IPS-15b (cell line): Measurements from ENCODE around the gene MYH13.

ENCODE experiments used
- H3K27me3 ChIP-seq: one replicate; pipeline ENCODE4 v1.6.1; 2013; ENCODE audit warnings: low read length; ENCODE audit not compliant: control insufficient read depth, insufficient read depth
- H3K36me3 ChIP-seq: one replicate; pipeline ENCODE4 v1.6.1; 2013; ENCODE audit warnings: low read length; ENCODE audit not compliant: control insufficient read depth, insufficient read depth
- H3K4me1 ChIP-seq: one replicate; pipeline ENCODE4 v1.6.1; 2013; ENCODE audit warnings: mild to moderate bottlenecking, low read length; ENCODE audit not compliant: control insufficient read depth, insufficient read depth
- H3K4me3 ChIP-seq: one replicate; pipeline ENCODE4 v1.5.1; 2013; ENCODE audit warnings: low read depth, low read length
- H3K9ac ChIP-seq: one replicate; pipeline ENCODE4 v1.6.1; 2013; ENCODE audit warnings: low read depth, mild to moderate bottlenecking, low read length
- H3K9me3 ChIP-seq: one replicate; pipeline ENCODE4 v1.6.1; 2013; ENCODE audit warnings: mild to moderate bottlenecking, low read length; ENCODE audit not compliant: control insufficient read depth, insufficient read depth

Gene MYH13

DNA sequence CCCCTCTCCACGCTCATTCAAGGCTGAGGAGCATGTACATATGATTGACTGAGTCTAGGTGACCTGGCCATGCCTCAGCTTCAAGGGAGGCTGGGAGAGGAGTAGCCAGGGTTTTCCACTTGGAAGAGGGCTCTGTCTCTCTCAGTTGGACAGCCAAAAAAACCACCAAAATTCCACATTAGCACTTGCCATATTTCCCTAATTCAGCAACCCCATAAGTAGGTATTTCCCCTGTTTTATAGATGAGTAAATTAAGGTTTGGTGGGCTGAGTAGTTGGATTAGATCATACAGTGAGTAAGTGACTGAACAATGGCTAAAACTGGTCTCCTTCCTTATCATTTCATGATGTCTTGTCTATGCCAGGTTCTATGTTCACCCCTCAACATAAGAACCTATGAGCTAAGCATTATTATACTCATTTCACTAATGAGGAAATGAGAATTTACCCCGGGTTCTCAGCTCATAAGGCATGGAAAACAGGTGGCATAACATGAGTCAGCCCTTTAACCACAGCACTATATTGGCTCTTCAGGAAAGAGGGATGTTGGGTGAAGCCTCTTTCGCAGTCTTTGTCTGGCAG is 106.4 kb downstream of the MYH13 start:
- no peaks in the 10 kb centered on the region for H3K4me1 ChIP-seq
- no peaks in the 10 kb centered on the region for H3K36me3 ChIP-seq
- H3K27me3 ChIP-seq: no peaks in the 10 kb centered on the region
- H3K4me3 ChIP-seq: no peak overlapping the region
- H3K9ac ChIP-seq: no peak overlapping the region
- H3K9me3 ChIP-seq: no peaks in the 10 kb centered on the region

GRCh38 chr17:10265100-10265810 is 107.6 kb downstream of the MYH13 start:
- Histone ChIP-seq H3K4me1 (no peaks in the 10 kb centered on the region), H3K9ac (no peak overlapping the region)

GRCh38 chr17:10264051-10264450 is 108.8 kb downstream of the MYH13 start:
- Histone ChIP-seq H3K4me1 (no peaks in the 10 kb centered on the region), H3K4me3 (no peak overlapping the region), H3K9ac (no peak overlapping the region), H3K36me3 (no peaks in the 10 kb centered on the region), H3K9me3 (no peaks in the 10 kb centered on the region), H3K27me3 (no peaks in the 10 kb centered on the region)

More at GRCh38 chr17:10265100-10265810, 107.6 kb downstream of the MYH13 start:
- no peaks in the 10 kb centered on the region for H3K9me3 ChIP-seq
- H3K27me3 ChIP-seq: no peaks in the 10 kb centered on the region
- H3K4me3 ChIP-seq: no peak overlapping the region
- no peaks in the 10 kb centered on the region for H3K36me3 ChIP-seq

- H3K9me3 ChIP-seq: no peaks in the 10 kb centered on the region
- no peaks in the 10 kb centered on the region for H3K27me3 ChIP-seq
- H3K4me3 ChIP-seq: no peak overlapping the region
- no peaks in the 10 kb centered on the region for H3K4me1 ChIP-seq
- no peaks in the 10 kb centered on the region for H3K36me3 ChIP-seq
- no peak overlapping the region for H3K9ac ChIP-seq
These were observed 110.4 kb downstream of the MYH13 start for GRCh38 chr17:10262451-10262850.

- no peak overlapping the region for H3K4me3 ChIP-seq
- no peaks in the 10 kb centered on the region for H3K4me1 ChIP-seq
- no peaks in the 10 kb centered on the region for H3K27me3 ChIP-seq
- H3K9ac ChIP-seq: no peak overlapping the region
- no peaks in the 10 kb centered on the region for H3K9me3 ChIP-seq
- H3K36me3 ChIP-seq: no peaks in the 10 kb centered on the region
These were observed 111.7 kb downstream of the MYH13 start for GRCh38 chr17:10261098-10261497.

GRCh38 chr17:10251212-10251948 is 121.4 kb downstream of the MYH13 start:
- no peak overlapping the region for H3K4me3 ChIP-seq
- no peaks in the 10 kb centered on the region for H3K36me3 ChIP-seq
- no peaks in the 10 kb centered on the region for H3K9me3 ChIP-seq
- H3K4me1 ChIP-seq: no peaks in the 10 kb centered on the region
- no peak overlapping the region for H3K9ac ChIP-seq
- H3K27me3 ChIP-seq: no peaks in the 10 kb centered on the region
